Fibroblast of mammary gland (primary cell): ENCODE data around the gene CDH23.

Experiments
- DNase-seq: peaks from one replicate; pipeline ENCODE4 v3.0.0-alpha.2; 2010; ENCODE audit warnings: low read depth
- H3K4me3 ChIP-seq: 2 replicates; pipeline ENCODE4 v1.5.1; 2011; ENCODE audit warnings: low read depth, mild to moderate bottlenecking, low read length, moderate library complexity; ENCODE audit not compliant: control insufficient read depth
- CTCF ChIP-seq: conservative IDR thresholded peaks from 2 replicates; pipeline ENCODE4 v1.5.1; 2011; ENCODE audit warnings: low read depth, low read length, inconsistent platforms; ENCODE audit not compliant: control insufficient read depth, insufficient read depth

The CDH23 gene

GRCh38 chr10:71694567-71694968, 297.8 kb downstream of the CDH23 start:
- TF ChIP-seq CTCF: no peak
- H3K4me3 ChIP-seq: no peak overlapping the region
- DNase-seq: no peak

GRCh38 chr10:71695502-71696476, 299.1 kb downstream of the CDH23 start:
- H3K4me3 ChIP-seq: no peak overlapping the region
- no peak for DNase-seq
- no peak for TF ChIP-seq CTCF

- H3K4me3 ChIP-seq: no peak overlapping the region
- peak; percentile 20 for DNase-seq
- peak; percentile 90 for TF ChIP-seq CTCF
Observed at GRCh38 chr10:71696628-71697326, 300.1 kb downstream of the CDH23 start.

GRCh38 chr10:71697938-71698709, 301.4 kb downstream of the CDH23 start:
- no peak for DNase-seq
- no peak overlapping the region for H3K4me3 ChIP-seq
- TF ChIP-seq CTCF: no peak

GRCh38 chr10:71698737-71699136, 302.0 kb downstream of the CDH23 start:
- no peak for TF ChIP-seq CTCF
- no peak for DNase-seq
- H3K4me3 ChIP-seq: no peak overlapping the region

- H3K4me3 ChIP-seq: no peak overlapping the region
- TF ChIP-seq CTCF: no peak
- DNase-seq: no peak
Observed at GRCh38 chr10:71700731-71701368, 304.1 kb downstream of the CDH23 start.
